GM19372 (cell line): Measurements from ENCODE around the gene XPR1.
"Not testable (repeated sequence)": the region's sequence is repeated elsewhere in the genome, so short reads cannot be mapped to it uniquely, and the experiment has no call there.

ENCODE experiments used
- ATAC-seq: cut with Tn5 transposase; IDR thresholded peaks from one replicate; pipeline ENCODE4 v1.9.1; 2021; ENCODE audit warnings: mild to moderate bottlenecking, low read depth, moderate library complexity; ENCODE audit not compliant: unreplicated experiment

The XPR1 gene

DNA sequence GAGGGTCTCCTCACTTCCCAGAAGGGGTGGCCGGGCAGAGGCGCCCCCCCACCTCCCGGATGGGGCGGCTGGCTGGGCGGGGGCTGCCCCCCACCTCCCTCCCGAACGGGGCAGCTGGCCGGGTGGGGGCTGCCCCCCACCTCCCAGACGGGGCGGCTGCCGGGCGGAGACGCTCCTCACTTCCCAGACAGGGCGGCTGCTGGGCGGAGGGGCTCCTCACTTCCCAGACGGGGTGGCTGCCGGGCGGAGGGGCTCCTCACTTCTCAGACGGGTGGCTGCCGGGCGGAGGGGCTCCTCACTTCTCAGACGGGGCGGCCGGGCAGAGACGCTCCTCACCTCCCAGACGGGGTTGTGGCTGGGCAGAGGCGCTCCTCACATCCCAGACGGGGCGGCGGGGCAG, 78.9 kb downstream of the XPR1 start:
- not testable (repeated sequence) for ATAC-seq

DNA sequence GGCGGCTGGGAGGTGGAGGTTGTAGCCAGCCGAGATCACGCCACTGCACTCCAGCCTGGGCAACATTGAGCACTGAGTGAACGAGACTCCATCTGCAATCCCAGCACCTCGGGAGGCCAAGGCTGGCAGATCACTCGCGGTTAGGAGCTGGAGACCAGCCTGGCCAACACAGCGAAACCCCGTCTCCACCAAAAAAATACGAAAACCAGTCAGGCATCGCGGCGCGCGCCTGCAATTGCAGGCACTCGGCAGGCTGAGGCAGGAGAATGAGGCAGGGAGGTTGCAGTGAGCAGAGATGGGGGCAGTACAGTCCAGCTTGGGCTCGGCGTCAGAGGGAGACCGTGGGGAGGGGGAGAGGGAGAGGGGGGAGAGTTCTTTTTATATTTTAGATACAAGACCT, 79.4 kb downstream of the XPR1 start:
- ATAC-seq = not testable (repeated sequence)

- ATAC-seq = no peak
These were observed 88.9 kb downstream of the XPR1 start for GRCh38 chr1:180720753-180721152.

DNA sequence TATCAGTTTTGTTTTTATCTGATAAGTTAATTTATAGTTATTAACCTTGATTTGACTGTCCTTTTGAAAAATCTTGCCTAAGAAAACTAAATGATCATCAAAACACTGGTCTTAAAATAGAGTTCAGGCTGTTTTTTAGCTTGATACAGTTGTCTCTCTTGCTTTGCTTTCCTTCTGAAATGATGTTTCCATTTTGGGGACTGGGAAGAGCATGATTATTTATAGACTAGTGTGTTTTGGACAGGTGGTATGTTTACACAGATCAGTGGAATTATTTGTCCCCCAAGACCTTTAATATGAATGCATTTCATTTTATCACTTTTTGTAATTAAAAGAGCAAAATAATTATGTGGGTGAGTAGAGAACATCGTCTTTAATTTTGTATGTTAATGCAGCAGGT, 90.8 kb downstream of the XPR1 start:
- no peak for ATAC-seq

DNA sequence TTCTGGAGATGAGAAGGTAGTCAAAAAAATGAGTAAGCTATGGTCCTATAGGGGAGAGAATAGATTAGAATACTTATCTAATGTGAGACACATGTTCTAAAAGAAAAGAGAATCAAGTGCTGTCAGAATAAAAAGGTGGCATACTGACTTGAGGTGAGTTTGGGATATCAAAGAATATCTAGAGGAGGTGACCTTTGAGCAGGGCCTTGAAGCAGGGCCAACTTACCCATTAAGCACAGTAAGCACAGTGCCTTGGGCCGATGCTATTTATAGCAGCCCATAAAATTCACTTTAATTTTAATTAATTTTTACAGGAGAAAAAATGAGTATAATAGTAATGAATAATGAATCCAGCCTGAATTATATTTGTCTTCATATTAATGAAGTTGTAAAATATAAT, 92.2 kb downstream of the XPR1 start:
- no peak for ATAC-seq

DNA sequence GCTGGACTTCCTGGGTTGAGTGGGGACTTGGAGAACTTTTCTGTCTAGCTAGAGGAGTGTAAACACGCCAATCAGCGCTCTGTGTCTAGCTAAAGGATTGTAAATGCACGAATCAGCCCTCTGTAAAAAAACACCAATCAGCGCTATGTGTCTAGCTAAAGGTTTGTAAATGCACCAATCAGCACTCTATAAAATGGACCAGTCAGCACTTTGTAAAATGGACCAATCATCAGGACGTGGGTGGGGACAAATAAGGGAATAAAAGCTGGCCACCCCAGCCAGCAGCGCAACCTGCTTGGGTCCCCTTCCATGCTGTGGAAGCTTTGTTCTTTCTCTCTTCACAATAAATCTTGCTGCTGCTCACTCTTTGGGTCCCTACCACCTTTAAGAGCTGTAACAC, 94.2 kb downstream of the XPR1 start:
- ATAC-seq = not testable (repeated sequence)

DNA sequence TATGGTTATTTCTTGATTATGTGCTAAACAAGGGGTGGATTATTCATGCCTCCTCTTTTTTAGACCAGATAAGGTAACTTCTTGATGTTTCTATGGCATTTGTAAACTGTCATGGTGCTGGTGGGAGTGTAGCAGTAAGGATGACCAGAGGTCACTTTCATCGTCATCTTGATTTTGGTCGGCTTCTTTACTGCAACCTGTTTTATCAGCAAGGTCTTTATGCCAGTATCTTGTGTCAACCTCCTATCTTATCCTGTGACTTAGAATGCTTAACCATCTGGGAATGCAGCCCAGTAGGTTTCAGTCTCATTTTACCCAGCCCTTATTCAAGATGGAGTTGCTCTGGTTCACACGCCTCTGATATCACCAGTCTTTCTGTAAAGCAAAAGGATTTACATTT, 95.9 kb downstream of the XPR1 start:
- ATAC-seq = not testable (repeated sequence)

DNA sequence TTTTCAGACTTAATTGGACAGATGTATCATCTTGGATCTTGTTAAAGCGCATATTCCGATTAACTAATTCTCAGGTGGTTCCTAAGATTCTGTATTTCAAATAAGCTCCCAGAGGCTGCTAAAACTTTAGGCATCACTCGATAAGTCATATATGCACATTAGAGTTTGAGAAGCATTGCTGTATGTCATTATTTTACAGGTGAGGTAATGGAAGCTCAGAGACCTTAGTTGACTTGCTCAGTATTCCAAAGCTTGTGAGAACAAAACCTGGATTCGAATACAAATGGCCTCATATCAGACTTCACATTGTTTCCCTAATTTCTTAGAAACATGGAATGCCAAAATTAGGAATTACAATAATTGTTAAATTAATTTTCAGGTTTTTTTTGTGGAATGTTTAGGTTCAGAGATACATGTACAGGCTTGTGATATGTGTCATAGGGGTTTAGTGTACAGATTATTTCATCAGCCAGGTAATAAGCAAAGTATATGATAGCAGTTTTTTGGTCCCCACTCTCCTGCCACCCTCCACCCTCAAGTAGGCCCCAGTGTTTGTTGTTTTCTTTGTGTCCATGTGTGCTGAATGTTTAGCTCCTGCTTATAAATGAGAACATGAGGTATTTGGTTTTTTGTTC, 96.8 kb downstream of the XPR1 start:
- no peak for ATAC-seq

DNA sequence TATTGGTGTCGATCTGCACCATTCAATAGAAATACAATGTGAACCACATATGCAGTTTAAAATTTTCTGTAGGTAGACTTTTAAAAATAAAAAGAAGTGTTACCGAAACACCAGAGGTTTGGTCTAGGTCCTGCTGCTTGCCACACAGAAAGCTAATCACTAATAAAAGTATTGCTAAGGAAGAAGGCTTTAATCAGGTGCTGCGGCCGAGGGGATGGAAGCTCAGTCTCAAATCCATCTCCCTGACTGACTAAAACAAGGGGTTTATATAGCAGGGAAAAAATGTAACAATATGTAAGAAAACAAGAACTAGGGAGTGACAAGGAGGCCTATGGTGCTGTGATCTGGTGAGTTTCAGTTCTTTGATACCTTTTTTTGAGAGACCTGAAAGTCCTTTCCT, 99.3 kb downstream of the XPR1 start:
- no peak for ATAC-seq

DNA sequence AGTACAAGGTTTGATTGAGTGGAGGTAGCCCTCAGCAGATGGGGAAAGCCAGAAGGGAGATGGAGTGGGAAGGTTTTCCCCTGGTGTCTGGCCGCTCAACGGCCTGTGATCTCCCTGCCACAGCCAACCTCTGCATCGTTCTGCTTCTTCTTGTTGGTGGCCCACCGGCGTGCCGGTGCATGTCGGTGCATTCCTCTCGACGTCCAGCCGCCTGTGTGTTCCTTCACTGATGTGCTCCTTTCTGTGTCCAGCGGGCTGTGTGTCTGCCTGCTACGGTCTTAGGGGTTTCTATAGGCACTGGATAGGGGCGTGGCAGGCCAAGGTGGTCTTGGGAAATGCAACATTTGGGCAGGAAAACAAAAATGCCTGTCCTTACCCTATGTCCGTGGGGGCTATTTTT, 101.0 kb downstream of the XPR1 start:
- ATAC-seq = no peak

- no peak for ATAC-seq
These were observed 102.5 kb downstream of the XPR1 start for GRCh38 chr1:180734366-180734765.

DNA sequence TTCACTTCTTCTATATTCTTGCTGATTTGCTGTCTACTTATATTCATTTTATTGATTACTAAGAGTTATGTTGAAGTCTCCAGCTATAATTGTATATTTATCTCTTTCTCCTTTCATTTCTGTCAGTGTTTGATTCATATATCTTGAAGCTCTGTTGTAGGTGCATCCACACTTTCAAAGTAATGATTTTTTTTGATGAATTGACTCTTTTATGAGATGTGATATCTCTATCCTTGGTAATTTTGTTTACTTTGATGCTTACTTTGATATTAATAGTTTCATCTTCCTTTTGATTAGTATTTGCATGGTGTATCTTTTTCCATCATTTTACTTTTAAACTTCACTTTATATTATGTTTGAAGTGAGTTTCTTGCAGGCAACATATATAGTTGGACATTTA, 110.8 kb downstream of the XPR1 start:
- no peak for ATAC-seq

GRCh38 chr1:180743868-180744267, 112.0 kb downstream of the XPR1 start:
- ATAC-seq = no peak

- ATAC-seq = no peak
These were observed 113.3 kb downstream of the XPR1 start for GRCh38 chr1:180745098-180745497.

DNA sequence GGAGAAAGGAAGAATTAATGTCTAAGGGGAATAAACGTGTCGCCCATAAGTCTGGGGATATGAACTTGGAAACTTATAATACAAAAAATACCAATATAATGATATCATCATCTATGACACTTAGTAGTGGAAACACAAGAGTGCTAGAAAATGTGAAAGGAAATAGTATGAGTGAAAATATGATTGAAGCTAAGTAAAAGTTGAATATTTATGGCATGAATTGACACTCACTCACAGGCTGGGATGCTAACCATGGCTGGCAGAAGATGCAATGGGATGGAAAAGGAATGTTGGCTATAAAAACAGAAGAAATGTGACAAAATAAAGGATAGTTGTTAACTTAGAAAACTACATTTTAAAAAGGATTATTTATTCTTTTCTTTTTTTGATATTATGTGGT, 120.1 kb downstream of the XPR1 start:
- no peak for ATAC-seq

DNA sequence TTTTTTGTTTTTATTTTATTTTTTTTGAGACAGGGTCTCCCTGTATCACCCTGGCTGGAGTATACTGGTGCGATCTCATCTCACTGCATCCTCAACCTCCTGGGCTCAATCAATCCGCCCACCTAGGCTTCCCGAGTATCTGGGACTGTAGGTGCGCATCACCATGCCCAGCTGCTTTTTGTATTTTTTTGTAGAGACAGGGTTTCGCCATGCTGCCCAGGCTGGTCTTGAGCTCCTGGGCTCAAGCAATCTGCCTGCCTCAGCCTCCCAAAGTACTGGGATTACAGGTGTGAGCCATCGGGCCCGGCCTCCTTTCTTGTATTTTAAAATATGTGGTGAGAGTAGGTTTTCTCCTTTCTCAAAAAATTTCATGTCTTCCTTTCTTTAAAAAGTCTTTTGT, 122.6 kb downstream of the XPR1 start:
- ATAC-seq = no peak

- no peak for ATAC-seq
These were observed 125.8 kb downstream of the XPR1 start for GRCh38 chr1:180757657-180758056.

- no peak for ATAC-seq
These were observed 131.0 kb downstream of the XPR1 start for GRCh38 chr1:180762796-180763195.

DNA sequence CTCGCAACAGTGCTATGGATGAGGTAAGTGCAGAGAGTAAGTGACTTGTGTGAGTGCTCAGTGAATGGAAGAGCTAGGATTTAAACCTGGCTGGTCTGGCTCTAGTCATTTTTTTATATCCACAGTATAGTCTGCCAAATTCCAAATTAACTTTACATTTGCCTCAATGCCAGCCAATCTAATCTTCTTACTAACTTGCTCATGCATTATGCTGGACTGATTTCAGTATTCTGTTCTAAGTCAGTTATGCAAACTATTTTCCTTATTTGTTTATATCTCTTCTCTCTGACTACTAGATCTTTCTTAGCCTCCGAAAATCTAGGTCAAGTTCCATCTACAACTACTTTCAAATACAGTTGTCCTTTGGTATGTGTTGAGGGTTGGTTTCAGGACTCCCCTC, 133.3 kb downstream of the XPR1 start:
- ATAC-seq = no peak

- ATAC-seq = no peak
These were observed 138.1 kb downstream of the XPR1 start for GRCh38 chr1:180769889-180770288.

DNA sequence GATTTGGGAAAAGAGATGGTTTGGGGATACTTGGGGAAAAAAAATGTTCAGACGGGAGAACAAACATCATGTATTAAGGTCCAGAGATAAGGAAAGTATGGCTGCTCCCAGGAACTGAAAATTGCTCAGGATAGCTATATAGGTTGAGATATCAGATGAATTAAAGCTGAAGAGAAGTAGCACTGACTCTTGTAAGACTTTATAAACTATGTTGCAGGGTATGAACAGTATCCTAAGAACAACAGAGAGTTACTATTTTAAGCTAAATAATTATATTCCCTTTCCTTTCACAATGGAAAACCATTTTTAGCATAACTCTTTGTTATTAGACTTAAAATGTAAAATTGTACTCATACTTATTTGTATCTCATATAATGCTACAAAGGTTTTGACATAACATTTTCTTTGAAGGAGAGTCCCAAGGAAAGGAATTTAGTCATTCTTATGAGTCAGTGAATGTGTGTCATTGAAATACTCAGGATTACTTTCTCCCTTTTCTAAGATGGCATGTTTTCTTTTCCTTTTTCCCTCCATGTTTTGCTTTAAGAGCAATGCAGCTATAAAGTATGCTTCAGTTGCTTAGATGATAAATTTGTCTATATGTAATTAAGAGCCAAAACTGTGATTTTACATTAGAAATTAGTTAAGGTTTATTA, 141.5 kb downstream of the XPR1 start:
- ATAC-seq = no peak

GRCh38 chr1:180775801-180776200, 144.0 kb downstream of the XPR1 start:
- no peak for ATAC-seq
